ENCODE results near the gene TMPRSS13.
"Not testable (repeated sequence)": the region's sequence is repeated elsewhere in the genome, so short reads cannot be mapped to it uniquely, and the experiment has no call there.

Gene TMPRSS13

GRCh38 chr11:117928446-117929141 lies 608 bp downstream of the TMPRSS13 start:
- no peak for DNase-seq

GRCh38 chr11:117927926-117928325 lies 1.3 kb downstream of the TMPRSS13 start:
- no peak for DNase-seq

- not testable (repeated sequence) for DNase-seq
Observed at GRCh38 chr11:117926166-117926565, 3.0 kb downstream of the TMPRSS13 start.

- DNase-seq: no peak
Observed at GRCh38 chr11:117925198-117925925, 3.8 kb downstream of the TMPRSS13 start.

- no peak for DNase-seq
Observed at GRCh38 chr11:117924631-117925170, 4.5 kb downstream of the TMPRSS13 start.

GRCh38 chr11:117923773-117924172 lies 5.4 kb downstream of the TMPRSS13 start:
- no peak for DNase-seq

GRCh38 chr11:117923275-117923674 lies 5.9 kb downstream of the TMPRSS13 start:
- no peak for DNase-seq

- DNase-seq: no peak
Observed at GRCh38 chr11:117921893-117922292, 7.3 kb downstream of the TMPRSS13 start.

- DNase-seq: no peak
Observed at GRCh38 chr11:117921456-117921855, 7.7 kb downstream of the TMPRSS13 start.

GRCh38 chr11:117919781-117920221 lies 9.4 kb downstream of the TMPRSS13 start:
- DNase-seq: no peak

- no peak for DNase-seq
Observed at GRCh38 chr11:117919341-117919740, 9.9 kb downstream of the TMPRSS13 start.

- no peak for DNase-seq
Observed at GRCh38 chr11:117918366-117919255, 10.6 kb downstream of the TMPRSS13 start.

GRCh38 chr11:117917591-117918151 lies 11.5 kb downstream of the TMPRSS13 start:
- no peak for DNase-seq

- DNase-seq: no peak
Observed at GRCh38 chr11:117916956-117917355, 12.2 kb downstream of the TMPRSS13 start.

GRCh38 chr11:117915672-117916235 lies 13.4 kb downstream of the TMPRSS13 start:
- no peak for DNase-seq

GRCh38 chr11:117914991-117915618 lies 14.1 kb downstream of the TMPRSS13 start:
- no peak for DNase-seq

GRCh38 chr11:117914398-117914761 lies 14.8 kb downstream of the TMPRSS13 start:
- DNase-seq: no peak

- DNase-seq: no peak
Observed at GRCh38 chr11:117913736-117914397, 15.3 kb downstream of the TMPRSS13 start.

GRCh38 chr11:117912497-117912896 lies 16.7 kb downstream of the TMPRSS13 start:
- no peak for DNase-seq

- no peak for DNase-seq
Observed at GRCh38 chr11:117911694-117912093, 17.5 kb downstream of the TMPRSS13 start.

GRCh38 chr11:117910941-117911655 lies 18.1 kb downstream of the TMPRSS13 start:
- no peak for DNase-seq
